Measurements from ENCODE around the gene SVIL.

The SVIL gene

GRCh38 chr10:29600067-29600466 lies 34.7 kb downstream of the SVIL start:
- no peak for TF ChIP-seq CTCF (IDR thresholded peaks at IDR 0.05)
- H3K36me3 Mint-ChIP-seq (ENCODE audit: low read depth), result no peaks in the 10 kb centered on the region
- H3K27ac Mint-ChIP-seq, result no peak overlapping the region
- no peak for DNase-seq
- peaks cover 29% of the 10 kb centered on the region for H3K4me1 Mint-ChIP-seq
- no peaks in the 10 kb centered on the region for H3K27me3 Mint-ChIP-seq (ENCODE audit: low read depth, poor library complexity)
- no peaks in the 10 kb centered on the region for H3K9me3 Mint-ChIP-seq
- H3K4me3 Mint-ChIP-seq, result no peak overlapping the region

- H3K27ac Mint-ChIP-seq, result peak overlapping the region; percentile 87
Measured at GRCh38 chr10:29598851-29599311, 35.9 kb downstream of the SVIL start.

GRCh38 chr10:29596826-29597225 lies 37.9 kb downstream of the SVIL start:
- no peak overlapping the region for H3K27ac Mint-ChIP-seq
- H3K4me1 Mint-ChIP-seq, result peaks cover 19% of the 10 kb centered on the region
- no peaks in the 10 kb centered on the region for H3K36me3 Mint-ChIP-seq (ENCODE audit: low read depth)
- DNase-seq, result no peak
- H3K27me3 Mint-ChIP-seq (ENCODE audit: low read depth, poor library complexity), result peaks cover 2% of the 10 kb centered on the region
- no peak overlapping the region for H3K4me3 Mint-ChIP-seq
- TF ChIP-seq CTCF (IDR thresholded peaks at IDR 0.05), result no peak
- H3K9me3 Mint-ChIP-seq, result no peaks in the 10 kb centered on the region

More at GRCh38 chr10:29598851-29599311, 35.9 kb downstream of the SVIL start:
- TF ChIP-seq CTCF (IDR thresholded peaks at IDR 0.05), result no peak
- no peak for DNase-seq
- no peaks in the 10 kb centered on the region for H3K27me3 Mint-ChIP-seq (ENCODE audit: low read depth, poor library complexity)
- H3K36me3 Mint-ChIP-seq (ENCODE audit: low read depth), result no peaks in the 10 kb centered on the region
- no peaks in the 10 kb centered on the region for H3K9me3 Mint-ChIP-seq
- H3K4me3 Mint-ChIP-seq, result no peak overlapping the region
- peaks cover 29% of the 10 kb centered on the region for H3K4me1 Mint-ChIP-seq

- peaks cover 19% of the 10 kb centered on the region for H3K4me1 Mint-ChIP-seq
- DNase-seq, result no peak
- no peaks in the 10 kb centered on the region for H3K9me3 Mint-ChIP-seq
- TF ChIP-seq CTCF (IDR thresholded peaks at IDR 0.05), result no peak
- peaks cover 5% of the 10 kb centered on the region for H3K27me3 Mint-ChIP-seq (ENCODE audit: low read depth, poor library complexity)
- H3K27ac Mint-ChIP-seq, result no peak overlapping the region
- H3K36me3 Mint-ChIP-seq (ENCODE audit: low read depth), result no peaks in the 10 kb centered on the region
- H3K4me3 Mint-ChIP-seq, result no peak overlapping the region
Measured at GRCh38 chr10:29596356-29596755, 38.4 kb downstream of the SVIL start.

- TF ChIP-seq CTCF (IDR thresholded peaks at IDR 0.05), result no peak
- H3K4me1 Mint-ChIP-seq, result peaks cover 21% of the 10 kb centered on the region
- peaks cover 5% of the 10 kb centered on the region for H3K27me3 Mint-ChIP-seq (ENCODE audit: low read depth, poor library complexity)
- H3K4me3 Mint-ChIP-seq, result no peak overlapping the region
- no peak for DNase-seq
- no peak overlapping the region for H3K27ac Mint-ChIP-seq
- H3K36me3 Mint-ChIP-seq (ENCODE audit: low read depth), result no peaks in the 10 kb centered on the region
- no peaks in the 10 kb centered on the region for H3K9me3 Mint-ChIP-seq
Measured at GRCh38 chr10:29595636-29596225, 39.0 kb downstream of the SVIL start.

GRCh38 chr10:29595146-29595545 lies 39.6 kb downstream of the SVIL start:
- Mint-ChIP-seq H3K36me3 (ENCODE audit: low read depth) (no peaks in the 10 kb centered on the region), H3K4me1 (peaks cover 27% of the 10 kb centered on the region), H3K27me3 (ENCODE audit: low read depth, poor library complexity) (peaks cover 5% of the 10 kb centered on the region), H3K9me3 (no peaks in the 10 kb centered on the region), H3K27ac (peak overlapping the region; percentile 12), H3K4me3 (no peak overlapping the region)
- no peak for DNase-seq
- no peak for TF ChIP-seq CTCF (IDR thresholded peaks at IDR 0.05)

Data from nephron progenitor cell (in vitro differentiated cells).